H9 (cell line): Measurements from ENCODE around the gene SLC13A4. TPM values are rescaled to one million over a fixed set of nuclear protein-coding genes. Genes with fewer than 3 reads are reported as not detected.

Experiments
- DNase-seq: peaks from one replicate; pipeline ENCODE4 v3.0.0-alpha.2; 2017
- H2AFZ ChIP-seq: one replicate; pipeline ENCODE4 v1.6.1; 2013; ENCODE audit warnings: mild to moderate bottlenecking, low read length, control low read depth, moderate library complexity
- H2AK5ac ChIP-seq: 2 replicates; pipeline ENCODE4 v1.6.1; 2013; ENCODE audit warnings: low read length, control low read depth, mixed read lengths; ENCODE audit not compliant: insufficient read length
- H2BK120ac ChIP-seq: one replicate; pipeline ENCODE4 v1.6.1; 2013; ENCODE audit warnings: low read depth, mild to moderate bottlenecking, low read length, control low read depth, inconsistent platforms; ENCODE audit not compliant: poor library complexity, severe bottlenecking
- H2BK12ac ChIP-seq: 2 replicates; pipeline ENCODE4 v1.6.1; 2013; ENCODE audit warnings: low read length, control low read depth, mixed read lengths, low read depth; ENCODE audit not compliant: insufficient read length
- H2BK15ac ChIP-seq: 2 replicates; pipeline ENCODE4 v1.6.1; 2013; ENCODE audit warnings: low read depth, low read length, control low read depth
- H2BK20ac ChIP-seq: one replicate; pipeline ENCODE4 v1.6.1; 2013; ENCODE audit warnings: low read depth, mild to moderate bottlenecking, low read length, control low read depth, inconsistent platforms; ENCODE audit not compliant: poor library complexity, severe bottlenecking
- H2BK5ac ChIP-seq: 2 replicates; pipeline ENCODE4 v1.6.1; 2013; ENCODE audit warnings: low read length, control low read depth, mixed read lengths; ENCODE audit not compliant: insufficient read length
- H3K14ac ChIP-seq: 2 replicates; pipeline ENCODE4 v1.6.1; 2013; ENCODE audit warnings: low read length, control low read depth; ENCODE audit not compliant: insufficient read depth
- H3K18ac ChIP-seq: 2 replicates; pipeline ENCODE4 v1.6.1; 2013; ENCODE audit warnings: low read depth, mild to moderate bottlenecking, mixed read lengths, low read length, control low read depth; ENCODE audit not compliant: insufficient read length
- H3K23ac ChIP-seq: 2 replicates; pipeline ENCODE4 v1.6.1; 2013; ENCODE audit warnings: low read length, control low read depth, mixed read lengths, low read depth; ENCODE audit not compliant: insufficient read length
- H3K23me2 ChIP-seq: 2 replicates; pipeline ENCODE4 v1.6.1; 2013; ENCODE audit warnings: low read depth, mild to moderate bottlenecking, mixed read lengths, low read length, control low read depth; ENCODE audit not compliant: insufficient read length, poor library complexity, severe bottlenecking
- H3K27ac ChIP-seq: 2 replicates; pipeline ENCODE4 v1.5.1; 2013; ENCODE audit warnings: low read length, control low read depth, mixed read lengths, low read depth; ENCODE audit not compliant: insufficient read length
- H3K27me3 ChIP-seq: 2 replicates; pipeline ENCODE4 v1.6.1; 2013; ENCODE audit warnings: low read length, control low read depth, inconsistent platforms; ENCODE audit not compliant: insufficient read depth
- H3K4ac ChIP-seq: 2 replicates; pipeline ENCODE4 v1.6.1; 2013; ENCODE audit warnings: low read depth, mild to moderate bottlenecking, control low read depth, inconsistent platforms, low read length, moderate library complexity
- H3K4me1 ChIP-seq: 2 replicates; pipeline ENCODE4 v1.6.1; 2013; ENCODE audit warnings: low read length, control low read depth, inconsistent platforms; ENCODE audit not compliant: insufficient read depth
- H3K4me2 ChIP-seq: 2 replicates; pipeline ENCODE4 v1.6.1; 2013; ENCODE audit warnings: low read length, control low read depth, mixed read lengths; ENCODE audit not compliant: insufficient read length, insufficient read depth
- H3K56ac ChIP-seq: 2 replicates; pipeline ENCODE4 v1.6.1; 2013; ENCODE audit warnings: low read depth, mild to moderate bottlenecking, mixed read lengths, low read length, control low read depth; ENCODE audit not compliant: insufficient read length
- H3K79me1 ChIP-seq: 2 replicates; pipeline ENCODE4 v1.6.1; 2013; ENCODE audit warnings: low read depth, mild to moderate bottlenecking, moderate library complexity, low read length, control low read depth, inconsistent platforms; ENCODE audit not compliant: insufficient read depth, poor library complexity, severe bottlenecking
- H3K79me2 ChIP-seq: 2 replicates; pipeline ENCODE4 v1.6.1; 2013; ENCODE audit warnings: low read length, control low read depth, inconsistent platforms; ENCODE audit not compliant: insufficient read depth
- H3K9ac ChIP-seq: 2 replicates; pipeline ENCODE4 v1.6.1; 2013; ENCODE audit warnings: low read length, control low read depth, mixed read lengths; ENCODE audit not compliant: insufficient read length; ENCODE audit errors: extremely low read depth
- H3K9me3 ChIP-seq: one replicate; pipeline ENCODE4 v1.6.1; 2013; ENCODE audit warnings: low read depth, low read length, inconsistent platforms; ENCODE audit not compliant: control insufficient read depth
- H3T11ph ChIP-seq: one replicate; pipeline ENCODE4 v1.6.1; 2013; ENCODE audit warnings: mild to moderate bottlenecking, low read length, control low read depth, inconsistent platforms
- H4K20me1 ChIP-seq: one replicate; pipeline ENCODE4 v1.6.1; 2013; ENCODE audit not compliant: control insufficient read depth, insufficient read length, insufficient read depth
- H4K5ac ChIP-seq: 2 replicates; pipeline ENCODE4 v1.6.1; 2013; ENCODE audit warnings: low read depth, mild to moderate bottlenecking, mixed read lengths, low read length, control low read depth; ENCODE audit not compliant: insufficient read length
- H4K8ac ChIP-seq: replicated peaks from 2 replicates; pipeline ENCODE4 v1.6.1; 2013; ENCODE audit warnings: low read length, control low read depth, mixed read lengths, low read depth; ENCODE audit not compliant: insufficient read length
- H4K91ac ChIP-seq: 2 replicates; pipeline ENCODE4 v1.6.1; 2013; ENCODE audit warnings: low read depth, mild to moderate bottlenecking, moderate library complexity, mixed read lengths, low read length, control low read depth; ENCODE audit not compliant: insufficient read length
- H3K27ac Mint-ChIP-seq, 3 experiments: 2 replicates in 2 of 3; 3 replicates in 1 of 3; pipeline ENCODE4 v1.8.0; 2020 to 2021; ENCODE audit warnings: mixed read lengths in 3 of 3, mild to moderate bottlenecking in 1 of 3, moderate library complexity in 1 of 3
- H3K27me3 Mint-ChIP-seq: 2 replicates; pipeline ENCODE4 v1.8.0; 2021; ENCODE audit warnings: low read depth, mild to moderate bottlenecking, moderate library complexity, mixed read lengths
- H3K36me3 Mint-ChIP-seq, 3 experiments: 2 replicates in 2 of 3; 3 replicates in 1 of 3; pipeline ENCODE4 v1.8.0; 2020 to 2021; ENCODE audit warnings: low read depth in 3 of 3, mixed read lengths in 3 of 3; ENCODE audit not compliant: insufficient read depth in 1 of 3
- H3K4me1 Mint-ChIP-seq, 2 experiments: 2 replicates each; pipeline ENCODE4 v1.8.0; 2020; ENCODE audit warnings: mixed read lengths in 2 of 2
- H3K4me3 Mint-ChIP-seq, 2 experiments: 2 replicates in 1 of 2; 3 replicates in 1 of 2; pipeline ENCODE4 v1.8.0; 2020 to 2021; ENCODE audit warnings: mild to moderate bottlenecking in 2 of 2, mixed read lengths in 2 of 2, moderate library complexity in 1 of 2
- H3K9me3 Mint-ChIP-seq, 2 experiments: 2 replicates in 1 of 2; 3 replicates in 1 of 2; pipeline ENCODE4 v1.8.0; 2020; ENCODE audit warnings: mild to moderate bottlenecking in 2 of 2, mixed read lengths in 2 of 2, moderate library complexity in 1 of 2
- WGBS: extraction: QIAGEN DNeasy Blood & Tissue Kit; methylation state at CpG from one replicate; pipeline ENCODE4 v1.1.7; 2013; ENCODE audit warnings: missing lambda C conversion rate, low lambda C conversion rate, mixed read lengths; ENCODE audit not compliant: insufficient read length; ENCODE audit errors: extremely low coverage; 5-methylcytosine and 5-hydroxymethylcytosine counted together
- total RNA-seq: library from RNA; stranded (reverse); gene quantifications from 2 replicates; pipeline ENCODE4 v1.2.1, GENCODE V29; 2021
- TF ChIP-seq, protein P1 (sequence below): fragments of 200-600 bp; sonication (generic); conservative IDR thresholded peaks from 3 replicates; pipeline ENCODE4 v1.8.0; 2021; ENCODE audit warnings: antibody characterized with exemption, mild to moderate bottlenecking

The SLC13A4 gene
- total RNA-seq, 1 experiment from 2014 or later = 3.5 TPM

DNA sequence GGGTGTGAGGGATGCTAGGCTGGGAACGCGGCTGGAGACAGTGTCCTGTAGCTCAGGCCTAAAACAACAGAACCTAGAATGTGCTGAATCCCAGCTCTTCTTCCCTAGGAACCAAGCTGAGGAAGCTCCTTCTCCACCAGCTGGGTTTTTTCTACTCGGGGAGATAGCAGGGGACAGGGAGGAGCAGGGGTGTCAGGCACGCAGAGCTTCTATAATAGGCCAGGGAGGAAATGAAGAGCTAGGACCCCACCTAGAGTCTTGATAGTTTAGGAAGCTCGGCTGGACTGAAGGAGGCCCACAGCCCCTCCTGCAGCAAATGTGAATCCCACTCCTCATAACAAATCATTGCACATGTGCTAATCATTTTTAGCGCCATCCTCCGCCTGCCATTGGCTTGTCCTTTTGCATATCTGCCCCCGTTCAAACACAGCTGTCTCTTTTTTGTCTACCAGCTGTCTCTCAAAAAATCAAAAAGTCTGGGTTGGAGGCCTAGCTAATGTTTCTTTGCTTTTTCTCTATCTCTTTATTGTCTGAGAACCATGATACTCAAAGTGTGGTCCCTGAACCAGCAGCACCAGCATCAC lies 44.7 kb upstream of the SLC13A4 start:
- H3K14ac ChIP-seq = no peak overlapping the region; the same call in 1 of the 2 replicates
- no peaks in the 10 kb centered on the region for H3K9me3 ChIP-seq
- H2AK5ac ChIP-seq = no peak overlapping the region
- no peak overlapping the region for H3K23ac ChIP-seq
- no peaks in the 10 kb centered on the region for H3K23me2 ChIP-seq
- 0 out of 2 replicates have a peak, but pooled peaks cover 2% of the 10 kb centered on the region for H3K27me3 ChIP-seq
- peaks cover 34 to 47% of the 10 kb centered on the region in 2 experiments for H3K4me1 Mint-ChIP-seq
- TF ChIP-seq, protein P1, sequence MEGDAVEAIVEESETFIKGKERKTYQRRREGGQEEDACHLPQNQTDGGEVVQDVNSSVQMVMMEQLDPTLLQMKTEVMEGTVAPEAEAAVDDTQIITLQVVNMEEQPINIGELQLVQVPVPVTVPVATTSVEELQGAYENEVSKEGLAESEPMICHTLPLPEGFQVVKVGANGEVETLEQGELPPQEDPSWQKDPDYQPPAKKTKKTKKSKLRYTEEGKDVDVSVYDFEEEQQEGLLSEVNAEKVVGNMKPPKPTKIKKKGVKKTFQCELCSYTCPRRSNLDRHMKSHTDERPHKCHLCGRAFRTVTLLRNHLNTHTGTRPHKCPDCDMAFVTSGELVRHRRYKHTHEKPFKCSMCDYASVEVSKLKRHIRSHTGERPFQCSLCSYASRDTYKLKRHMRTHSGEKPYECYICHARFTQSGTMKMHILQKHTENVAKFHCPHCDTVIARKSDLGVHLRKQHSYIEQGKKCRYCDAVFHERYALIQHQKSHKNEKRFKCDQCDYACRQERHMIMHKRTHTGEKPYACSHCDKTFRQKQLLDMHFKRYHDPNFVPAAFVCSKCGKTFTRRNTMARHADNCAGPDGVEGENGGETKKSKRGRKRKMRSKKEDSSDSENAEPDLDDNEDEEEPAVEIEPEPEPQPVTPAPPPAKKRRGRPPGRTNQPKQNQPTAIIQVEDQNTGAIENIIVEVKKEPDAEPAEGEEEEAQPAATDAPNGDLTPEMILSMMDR = no peak
- H3K4me1 ChIP-seq = peaks cover 3% of the 10 kb centered on the region; the same call in 1 of the 2 replicates
- H3K56ac ChIP-seq = no peak overlapping the region
- no peak overlapping the region for H3T11ph ChIP-seq
- H2BK15ac ChIP-seq = no peak overlapping the region
- no peaks in the 10 kb centered on the region for H4K20me1 ChIP-seq
- H4K91ac ChIP-seq = no peak overlapping the region
- H4K8ac ChIP-seq = no peak overlapping the region
- H3K4me2 ChIP-seq = no peak overlapping the region
- H3K27ac ChIP-seq = no peak overlapping the region
- H2BK5ac ChIP-seq = no peak overlapping the region
- H2BK120ac ChIP-seq = no peak overlapping the region
- H3K4ac ChIP-seq = no peak overlapping the region; the same call in 1 of the 2 replicates
- H3K18ac ChIP-seq = no peak overlapping the region
- peaks cover 7 to 8% of the 10 kb centered on the region in 2 experiments for H3K9me3 Mint-ChIP-seq
- no peaks in the 10 kb centered on the region for H3K27me3 Mint-ChIP-seq
- no peak overlapping the region for H2BK12ac ChIP-seq
- H3K9ac ChIP-seq = no peak overlapping the region
- no peaks in the 10 kb centered on the region for H3K79me1 ChIP-seq
- H3K27ac Mint-ChIP-seq = 0 out of 7 replicates have a peak overlapping the region, but pooled peaks of 1 of the 3 experiments have one; percentile 90
- no peaks in the 10 kb centered on the region for H3K79me2 ChIP-seq
- WGBS = no CpG with 5 or more reads among the region's 8 CpGs
- H3K36me3 Mint-ChIP-seq = peaks cover 0 to 5% (median 3%) of the 10 kb centered on the region in 3 experiments; a peak in 3 of 7 replicates
- no peak for DNase-seq
- H4K5ac ChIP-seq = no peak overlapping the region
- no peak overlapping the region for H2BK20ac ChIP-seq
- H3K4me3 Mint-ChIP-seq = no peak overlapping the region
- no peak overlapping the region for H2AFZ ChIP-seq
